K562 (cell line): ENCODE measurements around the gene DCAF15. TPM values are rescaled to one million over a fixed set of nuclear protein-coding genes. Genes with fewer than 3 reads are reported as not detected.

ENCODE experiments used
- ATAC-seq: fragments of 200-7000 bp; cut with Tn5 transposase; 3 replicates; pipeline ENCODE4 v1.9.1; 2020; ENCODE audit warnings: moderate library complexity
- BruUV-seq: library from RNA; stranded (reverse); fragments of 400-500 nt; replicated peaks from 2 replicates; lab custom pipeline; 2021; lab: Mats Ljungman, UMichigan
- CTCF ChIA-PET: fragments of 300-600 bp; formaldehyde crosslinking; extraction: SDS; loops from one replicate; lab custom pipeline; 2021; ENCODE audit warnings: low intra/inter-chr PET ratio; lab: Yijun Ruan, JAX
- POLR2A ChIA-PET: fragments of 300-600, 350-650 bp; sonication (Branson Sonifier 250); formaldehyde crosslinking; extraction: SDS; loops from one replicate; lab custom pipeline; 2021; ENCODE audit warnings: antibody characterized with exemption, inconsistent platforms; lab: Yijun Ruan, JAX
- DNase-seq, 4 experiments: peaks; one replicate each; pipeline versions ENCODE4 v3.0.0 to v3.0.0-alpha.2; 2011 to 2018; ENCODE audit warnings: low spot score in 3 of 4, mixed read lengths in 3 of 4; ENCODE audit errors: extremely low read depth in 1 of 4
- FAIRE-seq: peaks from 2 replicates; lab custom pipeline; 2011; peaks lifted over from hg19 to GRCh38; lab: Jason Lieb, UNC
- H2AFZ ChIP-seq: 2 replicates; pipeline ENCODE4 v1.6.0; 2011; ENCODE audit warnings: low read depth, low read length, control low read depth, inconsistent platforms
- H3K27ac ChIP-seq: fragments of 200-600 bp; 3 replicates; pipeline ENCODE4 v1.8.0; 2011; ENCODE audit warnings: low read depth, mild to moderate bottlenecking, control low read depth, inconsistent platforms, low read length, moderate library complexity, mixed read lengths; ENCODE audit errors: extremely low read depth
- H3K27me3 ChIP-seq, 2 experiments: fragments of 300-600 bp in 1 of 2; 2 replicates in 1 of 2; 3 replicates in 1 of 2; pipeline versions ENCODE4 v1.6.0 to v1.8.0; 2011; ENCODE audit warnings: inconsistent platforms in 2 of 2, low read length in 2 of 2, mild to moderate bottlenecking in 1 of 2, mixed read lengths in 1 of 2, moderate library complexity in 1 of 2; ENCODE audit not compliant: control insufficient read depth in 2 of 2, insufficient read depth in 2 of 2
- H3K36me3 ChIP-seq: fragments of 300-600 bp; 3 replicates; pipeline ENCODE4 v1.8.0; 2011; ENCODE audit warnings: mild to moderate bottlenecking, low read length, inconsistent platforms; ENCODE audit not compliant: control insufficient read depth, insufficient read depth
- H3K4me1 ChIP-seq, 2 experiments: fragments of 200-600 bp in 1 of 2; replicated peaks in 1 of 2; 2 replicates in 1 of 2; 3 replicates in 1 of 2; pipeline versions ENCODE4 v1.5.1 to v1.8.0; 2011; ENCODE audit warnings: inconsistent platforms in 2 of 2, low read length in 2 of 2, mild to moderate bottlenecking in 1 of 2, mixed read lengths in 1 of 2, moderate library complexity in 1 of 2; ENCODE audit not compliant: control insufficient read depth in 2 of 2, insufficient read depth in 2 of 2
- H3K4me2 ChIP-seq: 2 replicates; pipeline ENCODE4 v1.6.1; 2011; ENCODE audit warnings: low read length, control low read depth, inconsistent platforms, mixed read lengths; ENCODE audit not compliant: insufficient read depth
- H3K4me3 ChIP-seq: fragments of 200-600 bp; sonication (generic), shearing (Covaris generic); 2 replicates; pipeline ENCODE4 v1.5.1; 2016; ENCODE audit warnings: control low read depth, inconsistent platforms
- H3K79me2 ChIP-seq: fragments of 200-600 bp; 3 replicates; pipeline ENCODE4 v1.8.0; 2011; ENCODE audit warnings: low read length, inconsistent platforms; ENCODE audit not compliant: control insufficient read depth, insufficient read depth
- H3K9ac ChIP-seq, 2 experiments: 2 replicates each; pipeline versions ENCODE4 v1.6.0 to v1.6.1; 2011; ENCODE audit warnings: low read depth in 2 of 2, low read length in 2 of 2, control low read depth in 1 of 2, inconsistent platforms in 1 of 2, mild to moderate bottlenecking in 1 of 2, mixed read lengths in 1 of 2; ENCODE audit not compliant: insufficient read depth in 1 of 2
- H3K9me1 ChIP-seq: one replicate; pipeline ENCODE4 v1.6.0; 2011; ENCODE audit warnings: inconsistent platforms, mild to moderate bottlenecking, low read length, moderate library complexity; ENCODE audit not compliant: control insufficient read depth, insufficient read depth
- H3K9me3 ChIP-seq: replicated peaks from 2 replicates; pipeline ENCODE4 v1.5.1; 2011; ENCODE audit warnings: low read depth, low read length, inconsistent platforms; ENCODE audit not compliant: control insufficient read depth, insufficient read depth
- H4K20me1 ChIP-seq: replicated peaks from 2 replicates; pipeline ENCODE4 v1.6.1; 2011; ENCODE audit warnings: low read length, inconsistent platforms, mixed read lengths; ENCODE audit not compliant: control insufficient read depth, insufficient read depth
- ELK1 ChIP-seq: sonication (generic); formaldehyde crosslinking; IDR thresholded peaks from 2 replicates; pipeline ENCODE4 v1.8.1; 2022; ENCODE audit warnings: missing genetic modification reagents
- MYBL2 ChIP-seq, 2 experiments: fragments of 450-650 bp in 1 of 2; sonication (generic) in 1 of 2; formaldehyde crosslinking in 1 of 2; IDR thresholded peaks; 2 replicates each; pipeline versions ENCODE4 v1.6.1 to v1.8.1; 2017 to 2022; ENCODE audit warnings: borderline replicate concordance in 1 of 2, inconsistent platforms in 1 of 2, low read depth in 1 of 2, mild to moderate bottlenecking in 1 of 2, missing genetic modification reagents in 1 of 2, moderate library complexity in 1 of 2
- RBM22 ChIP-seq: fragments of 200-400 bp; formaldehyde crosslinking; IDR thresholded peaks from 2 replicates; pipeline ENCODE4 v1.6.1; 2018; ENCODE audit warnings: low read length, low read depth; ENCODE audit not compliant: poor library complexity, severe bottlenecking
- ZNF133 ChIP-seq: fragments of 250-450 bp; sonication (Bioruptor Pico); IDR thresholded peaks from 2 replicates; pipeline ENCODE4 v1.4.0; 2020; ENCODE audit warnings: mild to moderate bottlenecking
- WGBS: fragments of 100-300 bp; shearing (Covaris generic); methylation state at CpG from one replicate; pipeline ENCODE4 v1.1.6; 2016; ENCODE audit warnings: low coverage, mixed read lengths; ENCODE audit not compliant: insufficient coverage; ENCODE audit errors: missing lambda C conversion rate; 5-methylcytosine and 5-hydroxymethylcytosine counted together
- in situ Hi-C: fragments of 300-500 bp; cut with MboI; formaldehyde crosslinking; loops from 4 replicates; pipeline ENCODE4 v1.15.0; 2018; ENCODE audit warnings: inconsistent platforms, mixed read lengths
- intact Hi-C: fragments of 100-400 bp; cut with micrococcal nuclease; formaldehyde crosslinking; loops from 2 replicates; pipeline ENCODE4 v1.14.2; 2022
- polyA plus RNA-seq, 8 experiments: library from polyadenylated mRNA; depleted of rRNA in 4 of 8; stranded (reverse) in 5 of 8; unstranded in 3 of 8; fragments of >200 nt; fragmentation: Nextera tagmentation in 2 of 8; fragmentation: Illumina TruSeq in 1 of 8; extraction: Ambion mirVana in 2 of 8; extraction: Trizol in 1 of 8; gene quantifications; 2 replicates each; pipeline versions ENCODE4 v1.2.1 to v1.2.3, GENCODE V29; 2011 to 2014; ENCODE audit warnings: inconsistent platforms in 1 of 8, missing spikeins in 1 of 8
- total RNA-seq, 7 experiments: library from RNA; depleted of rRNA in 6 of 7; stranded (reverse); fragments of >200 nt in 6 of 7; fragmentation: Illumina TruSeq in 2 of 7; extraction: Trizol in 2 of 7; gene quantifications; 2 replicates each; pipeline versions ENCODE4 v1.2.1 to v1.2.3, GENCODE V29; 2011 to 2021; ENCODE audit warnings: low replicate concordance in 1 of 7
- TF ChIP-seq, protein P1 (sequence below): sonication (generic); formaldehyde crosslinking; IDR thresholded peaks from 2 replicates; pipeline ENCODE4 v1.8.1; 2023; ENCODE audit warnings: mild to moderate bottlenecking, missing genetic modification reagents
- TF ChIP-seq, protein P2 (sequence below): IDR thresholded peaks from 2 replicates; pipeline ENCODE4 v1.6.1; 2011; ENCODE audit warnings: borderline replicate concordance, low read depth, mild to moderate bottlenecking, moderate library complexity, low read length; ENCODE audit not compliant: insufficient read depth, poor library complexity, severe bottlenecking

Gene DCAF15
- total and polyA plus RNA-seq, 9 of the 15 experiments (the other 6 are each of a cell fraction or from before 2014, with no cell fraction given) = 0.17 to 68.5 (median 27.7) TPM

DNA sequence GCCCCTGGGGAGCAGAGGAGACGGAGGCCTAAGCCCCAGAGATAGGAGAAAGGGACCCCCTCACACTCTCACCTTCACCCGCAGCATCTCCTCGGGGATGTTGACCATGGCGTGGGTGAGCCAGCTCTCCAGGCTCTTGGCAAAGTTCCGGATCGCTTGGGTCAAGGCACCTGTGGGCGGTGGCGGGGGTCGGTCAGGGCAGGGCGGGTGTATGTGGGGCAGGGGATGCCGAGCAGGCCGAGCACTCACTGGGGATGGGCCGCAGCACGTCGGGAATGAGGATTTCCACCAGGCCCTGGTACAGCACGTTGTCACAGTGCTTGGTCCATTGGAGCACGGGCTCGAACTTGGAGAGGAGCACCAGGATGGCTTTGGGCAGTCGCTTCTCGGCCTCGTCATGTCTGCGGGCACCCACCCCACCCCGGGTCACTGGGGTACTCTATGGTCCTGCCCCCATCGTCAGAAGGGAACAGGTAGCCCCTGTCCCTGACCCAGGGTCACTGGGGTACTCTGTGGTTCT, 13.1 kb downstream of the DCAF15 start:
- TF ChIP-seq ZNF133 (CRISPR knock-in tag) = no peak
- no peak for TF ChIP-seq RBM22
- TF ChIP-seq MYBL2 (IDR thresholded peaks at IDR 0.05; ENCODE audit: low read depth) = no peak
- no peak for TF ChIP-seq MYBL2 (CRISPR knock-in tag; IDR thresholded peaks at IDR 0.05; ENCODE audit: borderline replicate concordance)
- TF ChIP-seq, all 486 proteins: peak for 0
- H3K4me2 ChIP-seq = no peak overlapping the region
- no peak overlapping the region for H3K9ac ChIP-seq
- POLR2A ChIA-PET = no interaction called here
- no peaks in the 10 kb centered on the region for H3K27me3 ChIP-seq
- no peaks in the 10 kb centered on the region for H3K79me2 ChIP-seq
- H4K20me1 ChIP-seq = no peaks in the 10 kb centered on the region
- CTCF ChIA-PET = no interaction called here
- DNase-seq = no peak
- no peaks in the 10 kb centered on the region for H3K9me3 ChIP-seq
- in situ Hi-C loops = no loop called here
- no peak overlapping the region for H2AFZ ChIP-seq
- no TSS peak for BruUV-seq
- peaks cover 84% of the 10 kb centered on the region; the same call in 2 of the 3 replicates for H3K36me3 ChIP-seq
- no peak overlapping the region for H3K27ac ChIP-seq
- no peak overlapping the region for H3K4me3 ChIP-seq
- 91% methylated on average over 18 of the region's 24 CpGs for WGBS
- no peak for ATAC-seq
- peaks cover 0 to 30% of the 10 kb centered on the region in 2 experiments; a peak in 2 of 5 replicates for H3K4me1 ChIP-seq
- no peaks in the 10 kb centered on the region for H3K9me1 ChIP-seq
- intact Hi-C loops = no loop called here
- no peak for FAIRE-seq

- H3K4me3 ChIP-seq = no peak overlapping the region
- POLR2A ChIA-PET = no interaction called here
- intact Hi-C loops = no loop called here
- no peak for FAIRE-seq
- no peak for ATAC-seq
- TF ChIP-seq, protein P1, sequence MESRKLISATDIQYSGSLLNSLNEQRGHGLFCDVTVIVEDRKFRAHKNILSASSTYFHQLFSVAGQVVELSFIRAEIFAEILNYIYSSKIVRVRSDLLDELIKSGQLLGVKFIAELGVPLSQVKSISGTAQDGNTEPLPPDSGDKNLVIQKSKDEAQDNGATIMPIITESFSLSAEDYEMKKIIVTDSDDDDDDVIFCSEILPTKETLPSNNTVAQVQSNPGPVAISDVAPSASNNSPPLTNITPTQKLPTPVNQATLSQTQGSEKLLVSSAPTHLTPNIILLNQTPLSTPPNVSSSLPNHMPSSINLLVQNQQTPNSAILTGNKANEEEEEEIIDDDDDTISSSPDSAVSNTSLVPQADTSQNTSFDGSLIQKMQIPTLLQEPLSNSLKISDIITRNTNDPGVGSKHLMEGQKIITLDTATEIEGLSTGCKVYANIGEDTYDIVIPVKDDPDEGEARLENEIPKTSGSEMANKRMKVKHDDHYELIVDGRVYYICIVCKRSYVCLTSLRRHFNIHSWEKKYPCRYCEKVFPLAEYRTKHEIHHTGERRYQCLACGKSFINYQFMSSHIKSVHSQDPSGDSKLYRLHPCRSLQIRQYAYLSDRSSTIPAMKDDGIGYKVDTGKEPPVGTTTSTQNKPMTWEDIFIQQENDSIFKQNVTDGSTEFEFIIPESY (CRISPR knock-in tag) = peak; percentile 82
- TF ChIP-seq, protein P2, sequence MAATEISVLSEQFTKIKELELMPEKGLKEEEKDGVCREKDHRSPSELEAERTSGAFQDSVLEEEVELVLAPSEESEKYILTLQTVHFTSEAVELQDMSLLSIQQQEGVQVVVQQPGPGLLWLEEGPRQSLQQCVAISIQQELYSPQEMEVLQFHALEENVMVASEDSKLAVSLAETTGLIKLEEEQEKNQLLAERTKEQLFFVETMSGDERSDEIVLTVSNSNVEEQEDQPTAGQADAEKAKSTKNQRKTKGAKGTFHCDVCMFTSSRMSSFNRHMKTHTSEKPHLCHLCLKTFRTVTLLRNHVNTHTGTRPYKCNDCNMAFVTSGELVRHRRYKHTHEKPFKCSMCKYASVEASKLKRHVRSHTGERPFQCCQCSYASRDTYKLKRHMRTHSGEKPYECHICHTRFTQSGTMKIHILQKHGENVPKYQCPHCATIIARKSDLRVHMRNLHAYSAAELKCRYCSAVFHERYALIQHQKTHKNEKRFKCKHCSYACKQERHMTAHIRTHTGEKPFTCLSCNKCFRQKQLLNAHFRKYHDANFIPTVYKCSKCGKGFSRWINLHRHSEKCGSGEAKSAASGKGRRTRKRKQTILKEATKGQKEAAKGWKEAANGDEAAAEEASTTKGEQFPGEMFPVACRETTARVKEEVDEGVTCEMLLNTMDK = peak; percentile 9
- TF ChIP-seq ELK1 (CRISPR knock-in tag) = no peak
- TF ChIP-seq, all 486 proteins: peak for 2
- H3K27ac ChIP-seq = no peak overlapping the region
- H2AFZ ChIP-seq = no peak overlapping the region
- no peaks in the 10 kb centered on the region for H4K20me1 ChIP-seq
- H3K4me1 ChIP-seq = peaks cover 0 to 24% of the 10 kb centered on the region in 2 experiments; a peak in 2 of 5 replicates
- no TSS peak for BruUV-seq
- CTCF ChIA-PET = no interaction called here
- H3K9me1 ChIP-seq = no peaks in the 10 kb centered on the region
- H3K9ac ChIP-seq = no peak overlapping the region
- H3K4me2 ChIP-seq = no peak overlapping the region
- peaks cover 78% of the 10 kb centered on the region; the same call in 2 of the 3 replicates for H3K36me3 ChIP-seq
- H3K79me2 ChIP-seq = no peaks in the 10 kb centered on the region
- 92% methylated on average over 8 of the region's 20 CpGs for WGBS
- no peaks in the 10 kb centered on the region for H3K9me3 ChIP-seq
- DNase-seq = no peak
- no peaks in the 10 kb centered on the region for H3K27me3 ChIP-seq
- in situ Hi-C loops = no loop called here
These were observed 13.8 kb downstream of the DCAF15 start for GRCh38 chr19:13965926-13966683.
